ENCODE measurements around the gene HEPACAM.

DNA sequence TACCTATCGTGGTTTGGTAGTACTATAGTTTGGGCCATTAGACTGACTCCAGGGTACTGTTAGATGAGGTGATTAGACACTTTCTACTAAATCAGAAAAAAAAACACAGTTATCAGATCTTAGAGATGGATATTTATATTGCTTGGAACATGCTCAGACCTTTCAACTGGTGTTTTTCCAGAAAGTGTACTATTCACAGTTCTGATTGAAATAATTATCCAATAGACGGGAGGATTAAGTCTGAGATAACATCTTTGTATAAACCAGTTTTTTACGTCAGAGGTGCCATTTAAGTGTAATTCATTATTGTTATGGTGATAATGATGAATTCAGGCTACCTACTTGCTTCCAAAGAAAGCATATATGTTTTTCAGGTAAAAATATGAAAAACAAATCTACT is 40.7 kb upstream of the HEPACAM start:
- TF ChIP-seq, protein P1, sequence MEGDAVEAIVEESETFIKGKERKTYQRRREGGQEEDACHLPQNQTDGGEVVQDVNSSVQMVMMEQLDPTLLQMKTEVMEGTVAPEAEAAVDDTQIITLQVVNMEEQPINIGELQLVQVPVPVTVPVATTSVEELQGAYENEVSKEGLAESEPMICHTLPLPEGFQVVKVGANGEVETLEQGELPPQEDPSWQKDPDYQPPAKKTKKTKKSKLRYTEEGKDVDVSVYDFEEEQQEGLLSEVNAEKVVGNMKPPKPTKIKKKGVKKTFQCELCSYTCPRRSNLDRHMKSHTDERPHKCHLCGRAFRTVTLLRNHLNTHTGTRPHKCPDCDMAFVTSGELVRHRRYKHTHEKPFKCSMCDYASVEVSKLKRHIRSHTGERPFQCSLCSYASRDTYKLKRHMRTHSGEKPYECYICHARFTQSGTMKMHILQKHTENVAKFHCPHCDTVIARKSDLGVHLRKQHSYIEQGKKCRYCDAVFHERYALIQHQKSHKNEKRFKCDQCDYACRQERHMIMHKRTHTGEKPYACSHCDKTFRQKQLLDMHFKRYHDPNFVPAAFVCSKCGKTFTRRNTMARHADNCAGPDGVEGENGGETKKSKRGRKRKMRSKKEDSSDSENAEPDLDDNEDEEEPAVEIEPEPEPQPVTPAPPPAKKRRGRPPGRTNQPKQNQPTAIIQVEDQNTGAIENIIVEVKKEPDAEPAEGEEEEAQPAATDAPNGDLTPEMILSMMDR (IDR thresholded peaks at IDR 0.05) = no peak
- TF ChIP-seq MAFK (IDR thresholded peaks at IDR 0.05; ENCODE audit: partially characterized antibody) (no peak), CHD2 (IDR thresholded peaks at IDR 0.05; ENCODE audit: low read length, partially characterized antibody) (no peak), EP300 (IDR thresholded peaks at IDR 0.05) (no peak), SMC3 (IDR thresholded peaks at IDR 0.05) (no peak), ZC3H11A (IDR thresholded peaks at IDR 0.05) (no peak)
- TF ChIP-seq, protein P2, sequence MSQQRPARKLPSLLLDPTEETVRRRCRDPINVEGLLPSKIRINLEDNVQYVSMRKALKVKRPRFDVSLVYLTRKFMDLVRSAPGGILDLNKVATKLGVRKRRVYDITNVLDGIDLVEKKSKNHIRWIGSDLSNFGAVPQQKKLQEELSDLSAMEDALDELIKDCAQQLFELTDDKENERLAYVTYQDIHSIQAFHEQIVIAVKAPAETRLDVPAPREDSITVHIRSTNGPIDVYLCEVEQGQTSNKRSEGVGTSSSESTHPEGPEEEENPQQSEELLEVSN (IDR thresholded peaks at IDR 0.05; ENCODE audit: borderline replicate concordance, low read depth) = no peak
- TF ChIP-seq, protein P3, sequence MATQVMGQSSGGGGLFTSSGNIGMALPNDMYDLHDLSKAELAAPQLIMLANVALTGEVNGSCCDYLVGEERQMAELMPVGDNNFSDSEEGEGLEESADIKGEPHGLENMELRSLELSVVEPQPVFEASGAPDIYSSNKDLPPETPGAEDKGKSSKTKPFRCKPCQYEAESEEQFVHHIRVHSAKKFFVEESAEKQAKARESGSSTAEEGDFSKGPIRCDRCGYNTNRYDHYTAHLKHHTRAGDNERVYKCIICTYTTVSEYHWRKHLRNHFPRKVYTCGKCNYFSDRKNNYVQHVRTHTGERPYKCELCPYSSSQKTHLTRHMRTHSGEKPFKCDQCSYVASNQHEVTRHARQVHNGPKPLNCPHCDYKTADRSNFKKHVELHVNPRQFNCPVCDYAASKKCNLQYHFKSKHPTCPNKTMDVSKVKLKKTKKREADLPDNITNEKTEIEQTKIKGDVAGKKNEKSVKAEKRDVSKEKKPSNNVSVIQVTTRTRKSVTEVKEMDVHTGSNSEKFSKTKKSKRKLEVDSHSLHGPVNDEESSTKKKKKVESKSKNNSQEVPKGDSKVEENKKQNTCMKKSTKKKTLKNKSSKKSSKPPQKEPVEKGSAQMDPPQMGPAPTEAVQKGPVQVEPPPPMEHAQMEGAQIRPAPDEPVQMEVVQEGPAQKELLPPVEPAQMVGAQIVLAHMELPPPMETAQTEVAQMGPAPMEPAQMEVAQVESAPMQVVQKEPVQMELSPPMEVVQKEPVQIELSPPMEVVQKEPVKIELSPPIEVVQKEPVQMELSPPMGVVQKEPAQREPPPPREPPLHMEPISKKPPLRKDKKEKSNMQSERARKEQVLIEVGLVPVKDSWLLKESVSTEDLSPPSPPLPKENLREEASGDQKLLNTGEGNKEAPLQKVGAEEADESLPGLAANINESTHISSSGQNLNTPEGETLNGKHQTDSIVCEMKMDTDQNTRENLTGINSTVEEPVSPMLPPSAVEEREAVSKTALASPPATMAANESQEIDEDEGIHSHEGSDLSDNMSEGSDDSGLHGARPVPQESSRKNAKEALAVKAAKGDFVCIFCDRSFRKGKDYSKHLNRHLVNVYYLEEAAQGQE (IDR thresholded peaks at IDR 0.05) = no peak

Data from A549 (cell line).